GM19455 (cell line): ENCODE data around the gene RAB1B.

Experiments used
- ATAC-seq: cut with Tn5 transposase; IDR thresholded peaks from one replicate; pipeline ENCODE4 v1.9.1; 2021; ENCODE audit not compliant: unreplicated experiment

Gene RAB1B

DNA sequence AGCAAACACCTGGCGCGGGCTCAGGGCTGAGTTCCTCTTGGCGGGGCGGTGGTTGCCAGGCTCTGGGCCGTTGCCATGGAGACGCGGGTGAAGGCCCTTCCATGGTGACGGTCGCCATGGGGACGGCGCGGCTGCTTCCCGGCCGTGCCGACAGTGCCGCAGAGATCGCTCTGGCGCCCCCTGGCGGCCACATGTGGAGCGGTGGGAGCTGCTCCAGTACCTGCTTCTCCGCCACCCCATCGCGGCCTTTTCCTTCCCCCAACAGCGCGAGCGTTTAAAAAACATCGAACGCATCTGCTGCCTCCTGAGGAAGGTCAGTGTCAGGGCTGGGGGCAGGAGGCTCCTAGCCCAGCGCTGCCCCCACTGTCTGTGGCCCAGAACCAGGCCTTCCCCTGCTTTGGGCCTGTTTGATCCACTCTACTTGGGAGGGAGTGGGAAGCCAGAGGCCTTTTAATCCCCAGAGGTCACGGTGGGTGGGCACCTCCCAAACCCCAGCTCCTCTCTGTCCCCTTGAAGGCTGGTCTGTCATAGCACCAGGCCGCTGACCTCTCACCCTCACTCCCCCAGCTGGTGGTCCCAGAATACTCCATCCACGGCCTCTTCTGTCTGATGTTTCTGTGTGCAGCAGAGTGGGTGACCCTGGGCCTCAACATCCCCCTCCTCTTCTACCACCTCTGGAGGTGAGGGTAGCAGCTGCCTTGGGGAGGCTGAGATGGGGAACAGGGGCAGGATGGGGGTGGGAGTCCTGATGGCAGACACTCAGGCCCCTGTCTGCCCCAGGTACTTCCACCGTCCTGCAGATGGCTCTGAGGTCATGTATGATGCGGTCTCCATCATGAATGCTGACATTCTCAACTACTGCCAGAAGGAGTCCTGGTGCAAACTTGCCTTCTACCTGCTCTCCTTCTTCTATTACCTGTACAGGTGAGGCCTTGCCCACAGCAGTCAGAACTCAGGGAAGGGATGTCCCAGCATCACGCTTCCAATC is 14.3 kb downstream of the RAB1B start:
- peak; percentile 71 for ATAC-seq

DNA sequence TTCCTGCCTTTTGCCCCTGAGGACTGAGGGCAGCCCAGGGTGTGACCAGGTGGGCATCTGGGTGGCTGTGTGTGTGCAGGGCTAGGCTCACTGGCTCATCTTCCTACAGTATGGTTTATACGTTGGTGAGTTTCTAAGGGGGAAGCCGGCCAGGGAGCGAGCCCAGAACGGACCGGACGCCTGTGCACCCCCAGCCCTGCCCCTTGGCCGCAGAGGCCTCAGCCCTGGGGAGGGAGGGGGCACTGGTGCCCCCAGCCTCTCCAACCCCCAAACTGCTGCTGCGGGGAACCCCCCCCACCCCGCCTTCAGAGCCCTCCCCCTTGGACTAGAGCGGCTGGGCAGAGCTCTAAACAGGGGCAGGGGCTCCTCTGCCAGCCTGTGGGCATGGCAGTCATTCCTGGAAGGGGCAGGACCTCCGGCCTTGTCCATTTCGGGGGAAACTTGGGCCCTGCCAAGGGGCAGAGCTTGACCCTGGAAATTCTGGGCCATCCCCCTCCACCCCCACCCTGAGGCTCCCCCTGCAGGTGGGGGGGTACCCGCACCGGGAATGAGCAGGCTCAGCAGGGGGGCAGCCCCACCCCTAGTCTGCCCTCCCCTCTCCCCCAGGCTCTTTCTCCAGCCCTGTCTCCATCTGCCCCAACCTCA is 15.1 kb downstream of the RAB1B start:
- ATAC-seq = no peak

GRCh38 chr11:66284526-66285078 is 16.2 kb downstream of the RAB1B start:
- ATAC-seq = no peak

DNA sequence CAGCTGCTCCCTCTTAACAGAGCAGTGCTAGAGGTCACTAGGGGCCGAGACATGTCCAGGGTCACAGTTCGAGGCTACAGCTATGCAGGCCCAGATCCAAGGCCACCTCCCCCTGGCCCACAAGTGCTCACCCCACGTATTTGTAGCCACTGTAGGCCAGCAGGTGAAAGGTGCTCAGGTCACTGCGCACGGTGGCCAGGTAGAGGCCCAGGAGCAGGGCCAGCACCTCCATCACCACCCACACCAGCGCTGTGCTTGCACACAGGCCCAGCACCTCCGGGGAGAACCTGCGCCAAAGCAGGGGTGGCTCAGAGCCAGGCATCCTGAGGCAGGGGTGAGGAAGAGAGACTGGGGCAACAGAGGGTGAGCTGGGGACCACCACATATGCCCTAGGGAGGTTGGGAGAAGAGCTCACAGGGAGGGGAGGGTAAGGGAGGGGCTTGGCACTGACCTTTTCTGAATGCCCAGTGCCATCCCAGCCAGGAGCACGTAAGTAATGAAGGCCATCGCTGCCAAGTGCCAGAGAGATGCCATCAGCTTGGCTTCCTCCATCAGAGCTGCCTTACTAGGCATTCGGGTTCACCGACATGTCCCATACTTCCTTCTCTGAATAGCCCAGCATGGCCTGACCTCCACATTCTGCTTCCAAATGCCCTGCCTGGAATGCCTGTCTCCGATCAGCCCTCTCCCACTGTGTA is 17.0 kb downstream of the RAB1B start:
- no peak for ATAC-seq

DNA sequence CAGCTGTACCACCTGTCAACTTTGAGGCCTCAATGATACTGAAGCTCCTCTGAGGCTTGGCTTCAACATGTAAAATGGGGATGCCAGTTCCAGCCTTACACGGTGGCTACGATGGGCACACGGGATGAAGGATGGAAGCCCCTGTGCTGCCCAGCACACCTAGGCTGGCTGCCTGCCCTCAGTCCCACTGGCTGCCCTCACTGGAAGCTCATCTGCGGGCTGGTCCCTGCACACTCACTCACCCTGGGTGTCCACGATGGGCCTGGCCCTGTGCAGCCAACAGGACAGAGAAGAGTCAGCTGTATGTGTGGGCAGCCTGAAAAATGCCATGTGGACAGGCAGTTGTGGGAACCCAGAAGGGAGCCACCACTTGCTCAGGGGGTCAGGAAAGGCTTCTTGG is 18.3 kb downstream of the RAB1B start:
- ATAC-seq = no peak

GRCh38 chr11:66287211-66287888 is 18.9 kb downstream of the RAB1B start:
- no peak for ATAC-seq

- ATAC-seq = no peak
These were observed 19.6 kb downstream of the RAB1B start for GRCh38 chr11:66287889-66288670.

- peak; percentile 85 for ATAC-seq
These were observed 20.5 kb downstream of the RAB1B start, which contains the start of gene YIF1A for GRCh38 chr11:66288671-66289547. Gene YIF1A (minus strand): TSS chr11:66289143. CDS start chr11:66288985, 158 bp downstream.

DNA sequence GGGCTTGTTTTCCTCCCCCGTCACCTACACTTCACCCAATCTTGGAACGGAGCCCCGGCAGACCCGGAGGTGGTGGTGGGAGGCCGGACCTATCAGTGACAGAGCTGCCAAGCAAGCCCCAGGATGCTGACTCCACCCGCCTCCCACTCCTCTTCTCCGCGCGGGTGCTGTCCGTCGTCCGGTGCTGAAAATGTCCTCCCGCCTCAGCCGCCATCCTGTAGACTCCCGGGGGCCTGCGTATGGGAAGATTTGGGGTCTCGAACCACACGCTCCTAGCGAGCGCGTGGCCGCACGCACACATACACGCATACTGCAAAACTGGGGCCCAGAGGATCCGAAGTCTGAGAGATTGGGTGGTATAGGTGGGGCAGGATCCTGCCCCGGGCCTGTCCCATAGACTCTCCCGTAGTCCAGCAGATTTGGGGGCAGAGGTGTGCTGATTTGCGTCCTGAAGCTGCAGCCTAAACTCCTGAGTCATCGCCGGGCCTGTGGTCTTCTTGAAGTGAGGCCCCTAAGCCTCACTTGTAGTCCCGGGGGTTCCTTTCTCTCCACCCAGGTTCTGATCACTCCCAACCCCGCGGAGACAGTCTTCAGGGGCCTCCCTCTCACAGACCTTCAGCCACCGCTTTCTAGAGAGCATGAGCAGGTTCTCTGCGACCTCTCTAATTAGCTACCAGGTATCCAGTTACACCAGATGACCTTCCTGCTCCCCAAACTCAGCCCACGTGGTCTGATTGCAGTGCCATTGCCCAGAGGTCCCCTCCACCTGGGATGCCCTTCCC is 21.3 kb downstream of the RAB1B start:
- ATAC-seq = peak; percentile 39

- no peak for ATAC-seq
These were observed 21.8 kb downstream of the RAB1B start for GRCh38 chr11:66290330-66290621.

GRCh38 chr11:66291303-66291705 is 22.9 kb downstream of the RAB1B start:
- ATAC-seq = no peak

DNA sequence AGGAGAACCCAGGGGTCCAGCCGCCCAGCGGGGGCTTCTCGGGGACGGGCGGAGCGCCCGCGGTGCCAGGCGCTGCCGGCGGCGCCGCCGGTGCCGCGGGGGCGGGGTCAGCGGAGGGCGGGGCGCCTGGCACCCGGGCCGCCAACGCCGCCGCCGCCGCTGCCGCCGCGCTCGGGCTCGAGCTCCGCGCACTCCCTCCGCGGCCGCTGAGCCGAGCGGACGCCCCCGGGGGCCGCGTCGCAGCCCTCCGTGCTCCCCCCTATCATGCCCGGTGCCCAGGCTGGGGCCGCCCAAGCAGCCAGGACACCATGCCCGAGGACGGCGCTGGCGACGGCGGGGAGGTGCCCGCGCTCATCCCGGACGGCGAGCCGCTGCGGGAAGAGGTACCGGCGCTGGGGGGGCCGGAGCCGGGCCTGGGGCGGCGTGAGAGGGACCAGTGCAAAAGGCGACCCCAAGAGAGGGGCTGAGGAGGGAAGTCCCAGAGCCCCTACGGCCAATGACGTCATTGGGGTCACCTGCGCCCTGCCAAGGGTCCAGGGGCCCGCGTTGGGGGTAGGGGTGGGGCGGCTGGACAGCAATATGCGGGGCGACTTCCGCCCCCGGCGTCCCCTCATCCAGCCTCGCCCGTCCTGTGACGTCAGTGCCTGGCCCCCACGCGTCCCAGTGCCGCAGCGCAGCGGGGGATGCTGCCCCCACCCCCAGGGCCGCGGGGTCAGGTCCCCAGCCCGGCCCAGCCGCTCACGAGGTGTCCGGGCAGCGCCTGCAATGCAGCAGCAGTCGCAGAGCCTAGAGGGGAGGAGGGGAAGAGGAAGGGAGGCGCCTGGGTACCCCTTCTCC is 23.5 kb downstream of the RAB1B start, which contains the start of gene TMEM151A:
TSS of gene TMEM151A (plus strand) at position 189 of the 837 bp plus-strand sequence. CDS start at position 309, 120 bp downstream.
- no peak for ATAC-seq

DNA sequence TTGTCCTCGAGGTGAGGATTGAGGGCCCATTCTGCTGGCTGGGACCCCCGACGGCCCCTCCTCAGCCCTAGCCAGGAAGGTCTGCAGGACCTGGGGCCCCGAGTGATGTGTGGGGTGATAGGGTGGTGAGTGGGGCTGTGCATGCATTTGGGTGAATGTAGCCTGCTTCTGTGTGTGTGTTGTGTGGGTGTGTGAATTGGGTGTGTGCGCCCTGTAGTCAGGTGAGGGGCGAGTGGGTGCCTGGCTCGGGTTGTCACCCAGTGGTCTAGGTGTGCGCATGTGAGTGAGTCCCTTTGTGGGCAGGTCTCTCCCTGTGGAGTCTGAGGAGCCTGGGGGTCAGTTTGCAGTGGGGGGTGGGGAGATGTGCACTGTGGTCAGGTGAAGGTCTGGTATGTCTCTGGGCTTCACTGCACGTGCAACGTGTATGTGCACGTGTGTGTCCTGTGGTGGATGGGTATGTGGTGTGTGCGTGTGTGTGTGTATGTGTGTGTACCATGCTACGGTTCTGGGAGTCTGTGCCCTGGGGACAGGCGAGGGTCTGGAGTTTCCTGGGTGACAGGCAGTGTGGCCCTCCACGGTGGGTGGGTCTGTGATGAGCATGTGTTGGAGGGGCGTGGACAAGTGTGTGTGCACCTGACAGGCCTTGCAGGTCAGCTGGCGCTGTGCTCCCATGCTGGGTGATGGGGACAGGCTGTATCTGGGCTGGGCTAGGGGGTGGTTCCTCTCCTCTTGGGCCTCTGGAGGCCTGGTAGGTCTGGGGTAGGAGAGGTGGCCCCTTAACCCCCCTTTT is 24.3 kb downstream of the RAB1B start:
- no peak for ATAC-seq

DNA sequence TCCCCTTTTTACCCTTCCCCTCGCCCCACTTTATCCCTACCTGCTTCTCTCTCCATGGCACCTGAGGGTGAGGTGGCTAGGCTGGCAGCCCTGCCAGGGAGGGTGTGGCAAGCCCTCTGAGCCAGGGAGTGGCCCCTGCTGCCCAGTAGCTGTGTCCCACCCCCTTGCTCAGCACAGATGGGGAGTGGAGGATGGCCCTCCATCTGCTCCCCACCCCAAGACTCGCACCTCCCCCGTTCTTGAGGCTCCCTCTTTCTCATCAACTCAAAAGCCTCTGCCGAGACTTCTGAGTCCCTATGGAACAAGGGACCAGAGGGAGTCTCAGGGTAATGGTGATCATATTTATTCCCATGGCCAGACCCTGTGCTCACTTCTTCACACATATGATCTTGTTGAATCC is 24.9 kb downstream of the RAB1B start:
- ATAC-seq = no peak

GRCh38 chr11:66293777-66294625 is 25.6 kb downstream of the RAB1B start:
- no peak for ATAC-seq
